Spleen (tissue), 7 donors: Measurements from ENCODE around the gene FA2H.

Source experiments
- POLR2A ChIP-seq, 3 donors: fragments of 450-650 bp; IDR thresholded peaks; one replicate each; pipeline ENCODE4 v1.5.1; 2017; ENCODE audit warnings: antibody characterized with exemption in 3 of 3, mild to moderate bottlenecking in 1 of 3
- POLR2AphosphoS5 ChIP-seq, 3 donors: sonication (generic); formaldehyde crosslinking; IDR thresholded peaks; one replicate each; pipeline ENCODE4 v1.5.1; 2017; ENCODE audit warnings: antibody characterized with exemption in 3 of 3
- TF ChIP-seq, protein P1 (sequence below), 11 experiments: fragments of 200-600 bp in 7 of 11; fragments of 450-650 bp in 4 of 11; sonication (generic) in 4 of 11; IDR thresholded peaks in 8 of 11; conservative IDR thresholded peaks in 3 of 11; 1 replicate in 7 of 11; 2 replicates in 4 of 11; pipeline versions ENCODE4 v1.4.0 to v1.8.0; 2016 to 2021; ENCODE audit warnings: antibody characterized with exemption in 11 of 11, inconsistent platforms in 4 of 11, mild to moderate bottlenecking in 1 of 11
- donor health status: DM: no; HTN: no; CAD: no; lungs with moderate emphysema.
- donor health status: DM: no; HTN: no; CAD: no.
- donor health status: DM: no; HTN: no; CAD: no.

DNA sequence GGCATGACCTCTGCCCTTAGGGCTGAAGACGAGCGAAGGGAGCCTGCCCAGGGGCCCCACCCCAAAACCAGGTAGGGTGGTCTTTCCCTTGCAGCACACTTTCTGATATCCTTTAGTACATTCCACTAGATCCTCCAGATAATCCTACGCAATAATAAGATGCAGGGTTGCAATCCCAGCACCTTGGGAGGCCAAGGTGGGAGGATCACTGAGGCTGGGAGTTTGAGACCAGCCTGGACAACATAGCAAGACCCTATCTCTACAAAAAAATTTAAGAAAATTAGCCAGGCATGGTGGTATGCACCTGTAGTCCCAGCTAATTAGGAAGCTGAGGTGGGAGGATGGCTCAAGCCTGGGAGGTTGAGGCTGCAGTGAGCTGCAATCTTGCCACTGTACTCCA is 39.1 kb downstream of the FA2H start:
- TF ChIP-seq, protein P1, sequence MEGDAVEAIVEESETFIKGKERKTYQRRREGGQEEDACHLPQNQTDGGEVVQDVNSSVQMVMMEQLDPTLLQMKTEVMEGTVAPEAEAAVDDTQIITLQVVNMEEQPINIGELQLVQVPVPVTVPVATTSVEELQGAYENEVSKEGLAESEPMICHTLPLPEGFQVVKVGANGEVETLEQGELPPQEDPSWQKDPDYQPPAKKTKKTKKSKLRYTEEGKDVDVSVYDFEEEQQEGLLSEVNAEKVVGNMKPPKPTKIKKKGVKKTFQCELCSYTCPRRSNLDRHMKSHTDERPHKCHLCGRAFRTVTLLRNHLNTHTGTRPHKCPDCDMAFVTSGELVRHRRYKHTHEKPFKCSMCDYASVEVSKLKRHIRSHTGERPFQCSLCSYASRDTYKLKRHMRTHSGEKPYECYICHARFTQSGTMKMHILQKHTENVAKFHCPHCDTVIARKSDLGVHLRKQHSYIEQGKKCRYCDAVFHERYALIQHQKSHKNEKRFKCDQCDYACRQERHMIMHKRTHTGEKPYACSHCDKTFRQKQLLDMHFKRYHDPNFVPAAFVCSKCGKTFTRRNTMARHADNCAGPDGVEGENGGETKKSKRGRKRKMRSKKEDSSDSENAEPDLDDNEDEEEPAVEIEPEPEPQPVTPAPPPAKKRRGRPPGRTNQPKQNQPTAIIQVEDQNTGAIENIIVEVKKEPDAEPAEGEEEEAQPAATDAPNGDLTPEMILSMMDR (IDR thresholded peaks at IDR 0.05 in 8 of 11, conservative IDR thresholded peaks at IDR 0.05 in 3 of 11), result no peak
- no peak for TF ChIP-seq POLR2AphosphoS5 (IDR thresholded peaks at IDR 0.05)
- TF ChIP-seq POLR2A (IDR thresholded peaks at IDR 0.05), result no peak
